Endothelial cell of umbilical vein (primary cell): ENCODE measurements around the gene EFS.

ENCODE experiments used
- EZH2 ChIP-seq: IDR thresholded peaks from 2 replicates; pipeline ENCODE4 v1.6.1; 2012; ENCODE audit warnings: borderline replicate concordance, low read depth, mild to moderate bottlenecking, moderate library complexity, low read length, inconsistent platforms; ENCODE audit not compliant: severe bottlenecking
- FOS ChIP-seq: IDR thresholded peaks from 2 replicates; pipeline ENCODE4 v1.6.1; 2011; ENCODE audit warnings: mild to moderate bottlenecking, low read length, moderate library complexity, borderline replicate concordance; ENCODE audit not compliant: insufficient read depth
- GATA2 ChIP-seq: IDR thresholded peaks from 2 replicates; pipeline ENCODE4 v1.7.0; 2011; ENCODE audit warnings: low read depth, mild to moderate bottlenecking, moderate library complexity, mixed read lengths, low read length; ENCODE audit not compliant: insufficient read length, insufficient read depth
- JUN ChIP-seq: IDR thresholded peaks from 2 replicates; pipeline ENCODE4 v1.6.1; 2011; ENCODE audit warnings: borderline replicate concordance, low read depth; ENCODE audit not compliant: insufficient read length, insufficient read depth
- MAX ChIP-seq: IDR thresholded peaks from 2 replicates; pipeline ENCODE4 v1.6.1; 2011; ENCODE audit not compliant: insufficient read depth, insufficient read length
- MYC ChIP-seq: IDR thresholded peaks from one replicate; pipeline ENCODE4 v1.6.1; 2011; ENCODE audit warnings: mild to moderate bottlenecking, low read depth, low read length
- POLR2A ChIP-seq: IDR thresholded peaks from 2 replicates; pipeline ENCODE4 v1.6.1; 2012; ENCODE audit warnings: low read depth, mild to moderate bottlenecking, control low read depth, low read length
- POLR2AphosphoS5 ChIP-seq: IDR thresholded peaks from 2 replicates; pipeline ENCODE4 v1.6.1; 2012; ENCODE audit warnings: low read depth, mild to moderate bottlenecking, control low read depth, low read length, moderate library complexity; ENCODE audit not compliant: insufficient read depth
- TF ChIP-seq, protein P1 (sequence below), 2 donors: IDR thresholded peaks; 1 replicate in 1 of 2; 2 replicates in 1 of 2; pipeline ENCODE4 v1.5.1; 2011; ENCODE audit warnings: low read length in 2 of 2, mild to moderate bottlenecking in 2 of 2, moderate library complexity in 2 of 2, control low read depth in 1 of 2, inconsistent platforms in 1 of 2, low read depth in 1 of 2; ENCODE audit not compliant: insufficient read depth in 1 of 2; ENCODE audit errors: extremely low read depth in 1 of 2

DNA sequence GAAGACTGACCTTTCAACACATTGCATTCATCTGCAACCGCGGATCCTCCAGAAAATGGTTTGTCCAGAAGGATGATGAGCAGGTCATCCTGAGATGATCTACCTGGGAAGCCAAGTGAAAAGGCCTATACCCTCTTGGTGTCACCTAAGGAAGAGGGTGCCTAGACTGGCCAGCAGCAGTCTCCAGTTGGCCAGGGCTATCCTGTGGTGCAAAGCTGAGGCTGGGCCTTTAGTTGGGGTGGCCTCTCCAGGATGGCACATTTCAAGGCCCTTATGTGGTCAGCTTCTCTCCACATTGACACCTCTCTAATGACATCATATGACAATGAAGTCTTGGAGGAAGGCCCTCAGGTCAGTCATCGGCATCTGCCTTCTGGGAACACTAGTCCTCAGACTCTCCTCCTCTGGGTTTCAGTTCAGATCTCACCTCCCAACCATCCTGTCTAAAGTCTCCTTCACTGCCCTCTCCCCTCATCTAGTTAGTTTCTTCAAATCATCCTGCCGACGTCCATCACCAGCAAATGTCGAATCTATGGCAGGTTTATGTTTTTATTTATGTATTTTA, 9.0 kb downstream of the EFS start:
- TF ChIP-seq, protein P1, sequence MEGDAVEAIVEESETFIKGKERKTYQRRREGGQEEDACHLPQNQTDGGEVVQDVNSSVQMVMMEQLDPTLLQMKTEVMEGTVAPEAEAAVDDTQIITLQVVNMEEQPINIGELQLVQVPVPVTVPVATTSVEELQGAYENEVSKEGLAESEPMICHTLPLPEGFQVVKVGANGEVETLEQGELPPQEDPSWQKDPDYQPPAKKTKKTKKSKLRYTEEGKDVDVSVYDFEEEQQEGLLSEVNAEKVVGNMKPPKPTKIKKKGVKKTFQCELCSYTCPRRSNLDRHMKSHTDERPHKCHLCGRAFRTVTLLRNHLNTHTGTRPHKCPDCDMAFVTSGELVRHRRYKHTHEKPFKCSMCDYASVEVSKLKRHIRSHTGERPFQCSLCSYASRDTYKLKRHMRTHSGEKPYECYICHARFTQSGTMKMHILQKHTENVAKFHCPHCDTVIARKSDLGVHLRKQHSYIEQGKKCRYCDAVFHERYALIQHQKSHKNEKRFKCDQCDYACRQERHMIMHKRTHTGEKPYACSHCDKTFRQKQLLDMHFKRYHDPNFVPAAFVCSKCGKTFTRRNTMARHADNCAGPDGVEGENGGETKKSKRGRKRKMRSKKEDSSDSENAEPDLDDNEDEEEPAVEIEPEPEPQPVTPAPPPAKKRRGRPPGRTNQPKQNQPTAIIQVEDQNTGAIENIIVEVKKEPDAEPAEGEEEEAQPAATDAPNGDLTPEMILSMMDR (IDR thresholded peaks at IDR 0.05; ENCODE audit: extremely low read depth in 1 of 2, insufficient read depth in 1 of 2, low read depth in 1 of 2, low read length in 2 of 2), result no peak
- TF ChIP-seq EZH2, result no peak
- no peak for TF ChIP-seq POLR2A
- no peak for TF ChIP-seq FOS
- no peak for TF ChIP-seq POLR2AphosphoS5
- TF ChIP-seq JUN, result no peak
- TF ChIP-seq MAX, result no peak
- no peak for TF ChIP-seq MYC
- TF ChIP-seq GATA2, result no peak
